Left lobe of liver (tissue), 2 donors: ENCODE results near the gene SINHCAF. TPM values are rescaled to one million over a fixed set of nuclear protein-coding genes. Genes with fewer than 3 reads are reported as not detected.
"Not testable (repeated sequence)": the region's sequence is repeated elsewhere in the genome, so short reads cannot be mapped to it uniquely, and the experiment has no call there.

Experiments
- ATAC-seq: fragments of 200-7000 bp; cut with Tn5 transposase; one replicate; pipeline ENCODE4 v1.9.1; 2020; ENCODE audit warnings: mild to moderate bottlenecking, moderate library complexity
- DNase-seq: peaks from one replicate; pipeline ENCODE4 v3.0.0-alpha.2; 2020; ENCODE audit warnings: low spot score
- total RNA-seq: library from RNA; stranded (reverse); gene quantifications from one replicate; pipeline ENCODE4 v1.2.1, GENCODE V29; 2021
- donor health status: DM: no; HTN: no; CAD: no; lungs with moderate emphysema.
- donor health status: DM: no; HTN: yes; CAD: no.

SINHCAF gene, protein sequence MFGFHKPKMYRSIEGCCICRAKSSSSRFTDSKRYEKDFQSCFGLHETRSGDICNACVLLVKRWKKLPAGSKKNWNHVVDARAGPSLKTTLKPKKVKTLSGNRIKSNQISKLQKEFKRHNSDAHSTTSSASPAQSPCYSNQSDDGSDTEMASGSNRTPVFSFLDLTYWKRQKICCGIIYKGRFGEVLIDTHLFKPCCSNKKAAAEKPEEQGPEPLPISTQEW
- total RNA-seq: 3.5 TPM

DNA sequence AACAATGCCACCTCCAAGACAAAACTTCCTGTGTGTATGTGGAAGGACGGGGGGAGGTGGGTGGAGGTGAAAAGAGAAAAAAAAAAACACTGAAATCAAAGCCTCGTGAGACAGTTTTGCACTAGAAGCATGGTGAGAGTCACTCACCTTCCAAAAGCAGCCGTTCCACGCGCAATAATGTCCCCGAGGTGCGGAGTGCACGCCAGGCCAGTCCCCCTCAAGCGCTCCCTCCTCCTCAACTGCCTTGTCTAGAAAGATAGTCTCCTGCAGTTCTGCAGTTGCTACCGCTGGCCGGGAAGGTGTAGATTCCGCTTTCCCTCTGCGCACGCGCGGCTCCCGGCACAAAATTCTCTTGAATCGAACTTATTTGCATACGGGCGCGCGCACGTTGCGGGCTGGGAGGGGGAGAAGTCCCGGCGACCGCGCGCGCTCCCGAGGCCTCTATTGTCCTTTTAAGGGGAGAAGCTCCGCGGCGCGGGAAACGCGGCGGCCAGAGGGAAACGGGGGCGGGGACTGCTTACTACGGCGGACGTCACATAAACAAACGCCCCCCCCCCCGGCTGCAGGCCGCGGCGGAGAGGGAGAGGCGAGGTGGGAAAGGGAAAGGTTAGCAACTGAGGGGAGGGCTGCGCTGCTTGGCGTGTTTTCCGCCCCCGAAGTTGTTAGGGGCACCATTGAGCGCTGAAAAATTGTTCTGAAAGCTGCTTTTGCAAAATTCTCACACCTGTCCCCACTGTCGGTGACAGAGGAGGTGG lies at the start of gene SINHCAF:
Gene SINHCAF, minus strand, starts transcription at position 274 of the 755 bp plus-strand sequence. CDS start 27,946 bp downstream, outside the sequence.
- DNase-seq (peak; percentile 100), ATAC-seq (peak; percentile 81)

DNA sequence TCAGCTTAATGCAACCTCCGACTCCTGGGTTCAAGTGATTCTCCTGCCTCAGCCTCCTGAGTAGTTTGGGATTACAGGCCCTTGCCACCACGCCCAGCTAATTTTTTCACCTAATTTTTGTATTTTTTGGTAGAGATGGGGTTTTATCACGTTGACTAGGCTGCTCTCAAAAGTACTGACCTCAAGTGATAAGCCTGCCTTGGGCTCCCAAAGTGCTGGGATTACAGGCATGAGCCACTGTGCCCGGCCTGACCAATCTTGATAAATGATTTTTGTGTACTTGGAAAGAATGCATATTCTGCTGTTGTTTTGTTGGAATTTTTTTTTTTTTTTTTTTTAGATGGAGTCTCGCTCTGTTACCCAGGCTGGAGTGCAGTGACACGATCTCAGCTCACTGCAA lies 49.5 kb upstream of the SINHCAF start:
- not testable (repeated sequence) for DNase-seq, ATAC-seq

DNA sequence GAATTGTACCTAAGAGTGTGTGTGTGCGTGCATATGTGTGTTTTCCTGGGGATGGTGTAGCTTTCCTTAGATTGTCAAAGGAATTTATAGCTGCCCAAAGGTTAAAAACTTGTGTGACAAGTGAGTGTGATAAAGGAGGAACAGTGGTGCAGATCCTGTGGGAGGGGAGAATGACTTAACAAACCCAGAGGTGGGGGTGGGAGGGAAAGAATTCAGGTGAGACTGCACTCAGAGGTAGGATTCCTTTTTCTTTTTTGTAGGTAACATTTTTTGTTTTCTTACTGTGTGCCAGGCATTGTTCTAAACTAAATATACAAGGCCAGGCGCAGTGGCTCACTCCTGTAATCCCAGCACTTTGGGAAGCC lies 45.3 kb upstream of the SINHCAF start:
- ATAC-seq (no peak), DNase-seq (no peak)

DNA sequence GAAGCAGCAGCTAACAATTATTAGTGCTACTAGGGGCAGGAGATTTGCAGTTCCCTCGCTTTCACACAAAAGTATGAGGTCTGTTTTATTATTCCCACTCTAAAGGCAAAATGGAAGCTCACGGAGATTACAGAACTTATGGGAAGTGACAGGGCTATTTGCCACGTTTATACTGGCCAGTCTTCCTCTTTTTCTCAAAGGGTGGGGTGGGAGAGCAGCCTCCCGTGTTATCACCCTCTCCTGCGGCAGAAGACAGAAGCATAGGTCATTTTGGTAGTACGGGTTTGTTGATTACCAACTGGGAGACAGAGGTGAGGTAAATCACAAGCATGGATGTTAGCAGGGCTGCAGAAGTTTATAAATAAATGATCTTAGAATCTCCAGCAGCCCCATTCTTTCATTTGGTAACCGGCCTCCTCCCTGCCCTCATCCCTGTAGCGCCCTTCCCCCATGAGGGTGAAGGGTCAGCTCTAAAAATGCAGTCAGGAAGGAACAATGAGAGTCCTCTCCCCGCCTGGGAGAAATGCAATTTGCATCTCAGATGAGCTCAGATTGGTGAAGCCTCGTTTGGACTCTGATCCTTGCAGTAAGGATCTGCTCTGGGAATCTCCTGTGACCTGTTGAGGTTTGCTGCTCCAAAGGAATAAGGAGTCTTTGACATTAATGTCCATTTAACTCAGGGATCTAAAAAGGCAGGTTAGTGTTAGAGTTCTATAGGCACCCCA lies 44.7 kb upstream of the SINHCAF start:
- ATAC-seq: peak; percentile 50
- DNase-seq: no peak

DNA sequence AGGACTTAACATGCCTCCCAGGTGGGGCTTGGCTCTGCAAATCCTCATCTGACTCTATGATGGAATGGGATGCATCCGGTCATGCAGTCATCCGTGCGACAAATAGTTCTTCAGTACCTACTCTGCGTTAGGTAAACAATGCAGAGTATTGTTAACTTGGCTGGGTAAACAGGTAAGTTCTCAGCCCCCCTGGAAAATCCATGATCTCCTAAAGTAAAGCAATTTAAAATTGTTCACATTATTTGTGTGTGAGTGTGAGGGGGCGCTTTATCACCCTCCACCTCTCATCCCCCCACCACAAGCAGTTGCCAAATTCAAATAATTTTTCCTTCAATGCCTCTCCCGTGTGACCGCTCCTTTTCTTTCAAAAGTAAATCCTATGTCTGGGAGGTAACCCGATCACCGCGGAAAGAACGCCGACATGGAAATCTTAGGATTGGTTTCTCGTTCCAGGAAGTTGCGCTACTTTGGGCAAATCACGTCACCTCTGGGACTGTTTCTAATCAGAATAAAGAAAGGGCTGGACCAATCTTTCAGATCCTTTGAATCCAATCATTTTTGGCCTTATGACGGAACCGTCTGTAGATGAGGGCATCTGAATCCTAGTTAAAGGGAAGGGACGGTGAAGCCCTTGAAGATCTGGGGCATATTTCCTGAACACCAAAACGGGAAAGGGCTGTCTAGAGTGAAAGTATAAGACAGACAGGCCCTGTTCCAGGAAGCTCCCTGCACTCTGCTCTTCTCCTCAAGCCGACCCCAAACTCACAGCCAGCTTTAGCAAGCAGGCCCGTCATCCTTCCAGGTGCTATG lies 44.0 kb upstream of the SINHCAF start:
- no peak for DNase-seq

DNA sequence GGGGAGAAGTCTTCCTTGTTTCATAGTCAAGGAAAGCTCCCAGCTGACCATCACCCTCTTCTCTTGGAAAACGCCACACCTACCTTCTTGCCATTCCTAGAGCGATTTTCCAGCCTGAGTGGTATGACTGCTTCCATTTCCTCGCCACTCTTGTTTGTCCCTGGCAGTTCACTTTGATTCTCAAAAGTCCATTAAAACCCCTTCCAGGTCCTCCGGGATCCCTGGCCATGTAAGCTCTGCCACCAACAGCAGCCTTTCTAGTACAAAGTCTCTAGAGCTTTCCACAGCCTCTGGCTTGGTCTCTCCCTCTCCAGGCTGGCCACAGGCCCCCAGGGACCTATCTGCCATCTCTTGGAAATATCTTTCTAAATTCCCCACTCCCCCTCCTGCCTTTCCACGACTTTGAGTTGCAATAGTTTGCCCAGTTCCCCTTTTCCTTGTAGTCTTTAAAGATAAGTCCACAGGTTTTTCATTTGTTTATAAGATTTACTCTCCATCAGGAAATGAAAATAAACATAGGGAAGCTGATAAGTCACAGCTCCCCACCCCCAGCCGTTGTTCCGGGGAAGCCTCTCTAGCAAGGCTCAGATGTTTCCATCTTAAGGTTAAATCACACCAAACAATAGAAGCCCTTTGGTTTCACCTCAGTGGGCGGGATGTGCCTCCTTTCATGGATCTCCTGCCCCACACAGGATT lies 42.9 kb upstream of the SINHCAF start:
- ATAC-seq (no peak), DNase-seq (no peak)

More for the DNA sequence above, 44.0 kb upstream of the SINHCAF start:
- ATAC-seq: peak; percentile 38

DNA sequence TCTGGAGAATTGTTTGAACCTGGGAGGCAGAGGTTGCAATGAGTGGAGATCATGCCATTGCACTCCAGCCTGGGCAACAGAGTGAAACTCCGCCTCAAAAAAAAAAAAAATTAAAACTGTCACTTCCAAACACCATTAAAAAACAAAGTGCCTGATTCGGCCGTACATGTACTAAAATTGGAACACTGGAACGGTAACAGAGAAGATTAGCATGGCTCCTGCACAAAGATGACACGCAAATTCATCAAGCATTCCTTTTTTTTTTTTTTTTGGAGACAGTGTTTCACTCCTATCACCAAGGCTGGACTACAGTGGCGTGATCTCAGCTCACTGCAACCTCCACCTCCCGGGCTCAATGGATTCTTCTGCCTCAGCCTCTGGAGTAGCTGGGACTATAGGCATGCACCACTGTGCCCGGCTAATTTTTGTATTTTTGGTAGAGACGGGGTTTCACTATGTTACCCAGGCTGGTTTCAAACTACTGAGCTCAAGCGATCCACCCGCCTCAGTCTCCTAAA lies 40.2 kb upstream of the SINHCAF start:
- DNase-seq: no peak
- ATAC-seq: no peak

DNA sequence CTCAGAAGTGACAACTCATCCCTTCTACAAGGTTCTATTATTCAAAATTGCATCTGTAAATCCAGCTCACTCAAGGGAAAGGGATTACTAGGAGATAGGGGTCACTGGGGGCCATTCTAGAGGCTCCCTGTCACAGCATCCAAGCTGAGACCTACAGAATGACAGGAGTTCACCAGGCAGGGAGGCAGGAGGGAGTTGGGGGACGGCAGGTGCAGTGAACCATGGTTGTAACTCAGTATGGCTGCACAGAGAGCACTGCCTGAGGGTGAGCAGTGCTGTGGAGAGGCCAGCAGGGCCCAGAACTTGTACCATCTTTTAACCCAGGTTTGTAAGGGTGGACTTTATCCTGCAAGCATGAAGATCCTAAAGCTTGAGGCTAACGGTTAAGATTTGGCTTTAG lies 37.9 kb upstream of the SINHCAF start:
- no peak for ATAC-seq
- no peak for DNase-seq

DNA sequence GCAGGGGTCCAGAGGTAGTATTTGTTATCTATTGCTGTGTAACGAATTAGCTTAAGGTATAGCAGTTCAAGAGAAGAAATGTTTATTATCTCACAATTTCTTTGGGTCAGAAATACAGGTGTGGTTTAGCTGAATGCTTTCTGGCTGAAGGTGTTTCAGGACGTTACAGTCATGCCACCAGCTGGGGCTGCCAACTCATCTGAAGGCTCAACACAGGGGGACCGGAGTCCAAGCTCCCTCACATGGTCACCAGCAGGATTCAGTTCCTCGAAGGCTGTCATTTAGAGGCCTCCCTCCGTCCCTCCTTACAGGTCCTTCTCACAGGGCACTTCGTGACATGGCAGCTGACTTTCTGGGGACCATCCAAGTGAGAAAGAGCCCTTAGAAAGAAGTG lies 37.5 kb upstream of the SINHCAF start:
- DNase-seq (no peak), ATAC-seq (no peak)

DNA sequence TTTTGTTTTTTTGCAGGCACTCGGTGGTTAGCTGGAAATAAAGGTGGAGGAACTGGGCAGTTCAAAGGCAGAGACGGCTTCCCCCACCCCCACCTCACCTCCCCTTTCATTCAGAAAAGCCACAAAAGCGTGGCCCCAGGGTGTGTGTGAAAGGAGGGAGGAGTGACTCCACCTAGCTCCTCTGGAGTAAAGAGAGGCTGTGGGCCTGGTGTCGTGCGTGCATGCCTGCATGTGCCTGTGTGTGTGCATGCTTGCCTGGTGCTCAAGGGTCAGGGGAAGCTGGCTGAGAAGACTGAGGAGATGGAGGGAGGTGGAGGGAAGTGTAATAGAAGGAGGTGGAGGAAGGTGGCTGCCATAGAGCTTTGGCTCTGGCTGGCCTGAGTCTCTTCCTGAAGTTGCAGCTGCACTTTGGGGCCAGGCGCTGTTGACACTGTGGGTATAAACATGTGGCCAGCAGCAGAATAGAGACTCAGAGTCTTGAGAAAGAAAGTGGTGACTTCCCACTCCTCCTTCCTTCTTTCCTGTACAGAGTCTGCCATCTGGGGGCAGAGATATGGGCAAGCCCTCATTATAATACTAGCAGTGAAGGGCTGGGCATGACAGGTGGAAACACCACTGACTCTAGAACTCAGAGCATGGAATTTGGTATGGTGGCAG lies 36.9 kb upstream of the SINHCAF start:
- peak; percentile 34 for ATAC-seq
- no peak for DNase-seq

DNA sequence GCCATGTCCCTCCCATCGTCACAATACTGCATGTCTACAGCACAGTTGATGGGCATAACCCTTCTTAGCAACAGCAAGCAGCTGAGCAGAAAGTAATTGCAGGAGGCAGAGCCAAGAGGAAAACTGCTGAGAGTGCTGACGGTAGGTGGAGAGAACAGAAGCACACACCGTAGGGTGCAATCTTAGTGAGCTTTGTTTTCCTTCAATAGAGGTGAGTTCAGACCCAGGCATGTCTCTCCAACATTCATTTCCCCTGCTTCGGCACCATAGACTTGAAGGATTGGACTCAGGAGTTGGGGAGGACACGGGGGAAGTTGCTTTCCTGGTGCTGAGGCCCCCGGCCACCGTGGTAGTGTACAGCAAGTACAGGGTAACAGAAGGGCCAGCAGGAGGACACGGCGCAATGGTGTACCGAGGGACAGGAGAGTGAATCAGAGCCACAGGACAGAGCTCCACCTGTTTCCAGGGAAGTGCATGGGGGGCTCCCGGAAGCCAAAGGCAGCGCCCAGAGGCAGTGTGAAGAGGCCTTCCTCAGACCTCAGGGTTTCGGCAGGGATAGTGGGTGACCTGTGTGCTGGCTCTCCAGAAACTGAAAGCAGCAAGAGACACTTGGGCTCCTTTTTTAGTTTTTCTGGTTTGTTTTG lies 36.3 kb upstream of the SINHCAF start:
- DNase-seq: no peak
- peak; percentile 32 for ATAC-seq

DNA sequence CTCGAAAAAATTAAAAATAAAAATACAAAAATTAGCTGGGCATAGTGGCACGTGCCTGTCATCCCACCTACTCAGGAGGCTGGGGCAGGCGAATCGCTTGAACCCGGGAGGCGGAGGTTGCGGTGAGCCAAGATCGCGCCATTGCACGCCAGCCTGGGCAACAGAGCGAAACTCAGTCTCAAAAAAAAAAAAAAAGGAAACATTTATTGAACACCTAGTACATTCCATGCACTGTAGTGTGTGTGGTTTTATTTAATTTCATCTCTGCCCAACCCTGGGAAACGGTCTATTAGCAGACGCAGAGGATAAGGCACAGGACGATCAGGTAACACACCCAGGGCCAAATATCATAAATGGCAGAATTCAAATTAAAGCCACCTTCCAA lies 35.8 kb upstream of the SINHCAF start:
- ATAC-seq (no peak), DNase-seq (no peak)

DNA sequence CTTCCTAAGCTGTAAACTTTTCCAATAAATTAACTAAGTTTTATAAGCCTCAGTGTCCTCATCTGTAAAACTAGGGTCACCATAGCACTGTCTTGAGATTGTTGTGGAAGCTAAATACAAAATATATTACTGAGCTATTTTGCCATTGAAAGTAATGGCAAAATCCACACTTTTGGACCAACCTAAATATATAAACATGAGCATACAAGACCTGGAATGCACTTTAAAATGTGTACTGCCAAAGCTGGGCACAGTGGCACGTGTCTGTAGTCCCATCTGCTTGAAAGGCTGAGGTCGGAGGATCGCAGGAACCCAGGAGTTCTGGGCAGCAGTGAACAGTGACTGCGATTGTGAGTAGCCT lies 29.8 kb upstream of the SINHCAF start:
- ATAC-seq: no peak
- no peak for DNase-seq

DNA sequence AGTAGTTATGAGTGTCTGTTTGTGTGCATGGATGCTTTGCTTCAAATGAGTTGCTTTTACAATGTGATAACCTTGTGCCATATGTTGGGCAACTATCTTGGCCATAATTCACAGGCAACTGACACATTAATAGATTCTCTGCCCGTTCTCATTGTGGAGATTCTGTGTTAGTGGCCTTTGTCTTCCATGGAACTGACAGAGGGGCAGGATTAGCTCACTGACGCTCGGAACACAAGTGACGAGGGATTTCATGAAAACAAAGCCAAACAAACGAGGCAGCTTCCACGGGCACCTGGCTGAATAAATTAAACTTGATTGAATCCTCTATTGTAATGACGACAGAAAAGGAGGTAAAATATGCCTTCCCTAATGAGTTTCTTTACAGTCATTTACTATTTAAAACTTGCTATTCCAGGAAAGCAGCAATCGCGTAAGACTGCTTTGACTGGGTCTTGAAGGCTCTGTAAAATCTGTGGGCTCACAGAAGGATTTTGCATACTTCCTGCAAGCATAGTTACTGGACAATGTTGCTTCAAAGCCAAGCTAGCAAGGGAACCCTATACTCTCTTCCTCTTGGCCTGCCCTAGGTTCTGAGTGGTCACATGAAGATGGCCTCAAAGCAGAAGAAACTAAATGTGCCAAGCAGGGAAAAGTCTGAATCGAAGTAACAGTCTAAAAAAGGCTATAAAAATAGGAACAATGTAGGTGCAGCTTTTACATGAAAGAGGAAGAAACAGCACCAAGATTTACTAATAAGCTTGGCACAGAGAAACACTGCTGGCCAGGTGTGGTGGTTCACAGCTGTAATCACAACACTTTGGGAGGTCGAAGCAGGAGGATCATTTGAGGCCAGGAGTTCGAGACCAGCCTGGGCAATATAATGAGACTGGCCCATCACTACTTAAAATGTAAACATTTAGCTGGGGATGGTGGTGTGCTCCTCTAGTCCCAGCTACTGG lies 28.1 kb upstream of the SINHCAF start:
- DNase-seq (no peak), ATAC-seq (peak; percentile 29)

DNA sequence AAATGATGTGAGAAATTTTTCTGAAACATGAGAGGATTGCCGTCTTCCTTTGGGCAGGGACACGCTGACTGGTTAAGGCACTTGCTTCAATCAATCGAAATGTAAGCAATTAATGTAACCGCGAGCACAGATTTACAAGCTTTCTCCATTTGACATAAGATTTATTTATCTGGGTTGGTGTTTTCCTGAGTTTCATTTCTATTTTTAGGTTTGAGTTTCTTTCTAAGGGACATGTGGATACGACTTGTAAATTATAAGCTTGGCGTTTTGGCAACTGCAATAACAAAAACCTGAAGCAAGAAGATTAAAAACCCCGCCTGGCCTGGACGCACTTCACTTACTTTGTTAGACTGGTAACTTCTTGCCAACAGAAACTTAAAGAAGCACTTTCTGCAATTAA lies 20.3 kb upstream of the SINHCAF start:
- ATAC-seq (no peak), DNase-seq (no peak)

DNA sequence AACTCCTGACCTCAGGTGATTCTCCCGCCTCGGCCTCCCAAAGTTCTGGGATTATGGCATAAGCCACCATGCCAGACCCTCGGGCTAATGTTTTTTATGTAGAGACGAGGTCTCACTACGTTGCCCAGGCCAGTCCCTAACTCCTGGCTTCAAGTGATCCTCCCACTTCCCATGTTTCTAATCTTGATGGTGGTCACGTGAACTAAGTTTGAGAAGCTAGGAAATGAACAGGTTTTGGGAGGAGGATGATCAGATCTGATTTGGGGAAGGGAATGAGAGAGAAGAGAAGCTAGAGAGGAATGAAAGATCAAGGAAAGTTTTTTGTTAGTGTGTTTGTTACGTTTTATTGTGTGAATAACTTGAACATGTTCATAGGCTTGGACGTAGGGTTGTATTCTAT lies 17.2 kb upstream of the SINHCAF start:
- no peak for DNase-seq
- ATAC-seq: no peak

DNA sequence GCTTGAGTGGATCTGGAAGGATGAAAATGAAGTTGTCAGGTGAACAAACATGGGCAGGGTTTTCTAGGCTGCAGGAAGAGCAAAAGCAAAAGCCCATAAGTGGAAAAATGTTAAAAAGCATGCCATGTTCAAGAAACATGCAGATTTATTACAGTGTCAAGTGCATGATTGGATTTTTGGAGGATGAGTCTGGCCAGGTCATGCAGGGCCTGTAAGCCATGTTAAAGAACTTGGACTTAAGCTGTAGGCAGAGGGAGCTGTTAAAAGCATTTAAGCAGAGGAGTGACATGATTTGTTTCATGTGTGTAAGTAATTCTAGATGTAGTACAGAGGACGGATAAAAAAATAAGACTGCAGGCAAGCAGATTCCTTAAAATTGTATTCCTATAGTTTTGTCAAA lies 16.3 kb upstream of the SINHCAF start:
- DNase-seq: no peak
- ATAC-seq: no peak
